Eye (tissue), 1 donor: Measurements from ENCODE around the gene FOXP1.
A peak's percentile ranks its signal among the peaks of the same experiment; 100 is the strongest.

Source experiments
- DNase-seq: peaks from one replicate; pipeline ENCODE4 v3.0.0-alpha.2; 2015

Gene FOXP1

DNA sequence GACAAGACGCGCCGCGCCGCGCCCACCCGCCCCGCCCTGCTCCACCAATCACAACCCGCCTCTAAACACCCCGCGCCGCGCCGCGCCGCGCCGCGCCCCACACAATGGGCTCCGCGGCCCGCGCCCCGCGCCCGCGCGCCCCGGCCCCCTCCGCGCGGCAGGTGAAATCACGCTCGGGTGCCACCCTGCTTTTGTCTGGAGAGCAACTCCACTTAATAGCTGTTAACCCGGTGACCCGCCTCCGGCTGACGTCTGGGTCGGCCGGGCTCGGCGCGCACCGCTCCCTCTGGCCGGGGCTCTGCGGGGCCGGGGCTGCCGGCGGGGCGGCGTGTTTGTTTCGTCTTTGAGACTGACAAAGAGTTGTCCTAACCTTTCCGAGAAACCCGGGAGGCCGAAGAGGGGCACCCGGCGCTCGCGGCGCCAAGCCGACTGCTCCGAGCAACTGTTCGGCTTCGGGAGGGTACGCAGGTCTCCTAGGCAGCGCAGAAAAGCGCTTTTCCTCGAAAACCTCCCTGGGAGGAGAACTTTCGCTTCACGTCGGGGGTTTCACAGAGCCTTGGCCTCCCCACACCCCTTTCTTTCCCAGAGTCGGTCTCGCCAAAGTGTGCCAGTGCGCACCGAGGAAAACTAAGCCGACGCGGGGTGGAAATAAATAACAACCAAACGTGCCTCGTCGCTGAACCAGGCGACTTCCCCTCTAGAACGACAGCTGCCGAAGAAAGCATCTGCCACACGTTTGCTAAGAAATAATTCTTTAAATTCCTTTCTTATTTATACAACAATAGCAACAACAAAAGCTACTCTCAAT is 518.4 kb downstream of the FOXP1 start:
- peak; percentile 88 for DNase-seq

DNA sequence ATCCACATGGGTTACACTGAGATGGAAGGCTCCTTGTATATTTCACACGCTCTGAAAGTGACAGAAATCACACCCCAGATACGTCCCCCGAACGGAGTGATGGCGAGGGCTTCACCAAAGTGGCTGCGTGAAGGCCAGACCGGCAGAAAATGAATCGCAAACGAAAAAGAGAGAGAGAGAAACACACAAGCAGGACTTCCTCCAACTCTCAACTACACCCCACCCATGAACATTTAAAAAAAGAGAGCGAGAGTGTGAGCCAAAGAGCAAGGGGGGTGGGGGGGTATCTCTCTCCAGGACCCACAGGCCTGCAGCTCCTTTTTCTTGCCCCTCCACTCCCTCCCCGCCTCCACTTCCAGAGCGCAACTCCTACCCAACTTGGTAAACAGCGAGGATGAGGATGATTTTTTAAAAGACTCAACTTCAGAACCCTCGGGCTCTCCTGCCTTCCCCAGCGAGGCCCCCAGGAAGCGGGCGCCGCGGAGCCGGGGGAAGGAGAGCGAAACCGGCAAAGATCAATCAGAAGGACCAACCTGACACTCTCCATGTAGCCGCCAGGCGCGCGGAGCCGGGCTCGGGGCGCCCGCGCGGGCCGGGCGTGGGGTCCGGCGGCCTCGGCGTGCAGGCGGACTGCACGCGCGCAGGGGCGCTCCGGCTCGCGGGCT is 519.1 kb downstream of the FOXP1 start:
- DNase-seq, result peak; percentile 90

DNA sequence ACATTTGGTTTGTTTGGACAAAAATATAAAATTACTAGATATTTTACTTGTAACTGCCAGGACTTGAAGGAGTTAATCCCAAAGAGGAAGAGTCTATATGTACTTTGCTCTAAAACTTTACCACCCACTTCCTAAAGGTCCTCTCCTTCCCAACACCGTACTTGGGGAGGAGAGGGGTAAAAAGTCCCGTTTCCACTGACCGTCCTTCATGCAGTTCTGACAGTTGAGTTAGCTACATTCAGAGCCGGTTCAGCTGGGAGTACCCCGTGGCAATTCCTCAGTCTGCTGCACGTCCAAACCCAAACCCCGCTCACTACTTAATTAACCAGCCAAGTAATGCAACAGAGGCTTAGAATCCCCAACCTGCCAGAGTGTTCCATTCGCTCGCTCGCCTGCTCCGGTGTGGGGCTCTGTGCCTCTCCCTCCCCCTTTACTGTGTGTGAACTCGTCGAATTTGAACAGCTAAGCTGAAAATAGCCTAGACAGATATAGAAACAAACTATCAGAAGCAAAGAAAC is 519.7 kb downstream of the FOXP1 start:
- DNase-seq, result no peak

DNA sequence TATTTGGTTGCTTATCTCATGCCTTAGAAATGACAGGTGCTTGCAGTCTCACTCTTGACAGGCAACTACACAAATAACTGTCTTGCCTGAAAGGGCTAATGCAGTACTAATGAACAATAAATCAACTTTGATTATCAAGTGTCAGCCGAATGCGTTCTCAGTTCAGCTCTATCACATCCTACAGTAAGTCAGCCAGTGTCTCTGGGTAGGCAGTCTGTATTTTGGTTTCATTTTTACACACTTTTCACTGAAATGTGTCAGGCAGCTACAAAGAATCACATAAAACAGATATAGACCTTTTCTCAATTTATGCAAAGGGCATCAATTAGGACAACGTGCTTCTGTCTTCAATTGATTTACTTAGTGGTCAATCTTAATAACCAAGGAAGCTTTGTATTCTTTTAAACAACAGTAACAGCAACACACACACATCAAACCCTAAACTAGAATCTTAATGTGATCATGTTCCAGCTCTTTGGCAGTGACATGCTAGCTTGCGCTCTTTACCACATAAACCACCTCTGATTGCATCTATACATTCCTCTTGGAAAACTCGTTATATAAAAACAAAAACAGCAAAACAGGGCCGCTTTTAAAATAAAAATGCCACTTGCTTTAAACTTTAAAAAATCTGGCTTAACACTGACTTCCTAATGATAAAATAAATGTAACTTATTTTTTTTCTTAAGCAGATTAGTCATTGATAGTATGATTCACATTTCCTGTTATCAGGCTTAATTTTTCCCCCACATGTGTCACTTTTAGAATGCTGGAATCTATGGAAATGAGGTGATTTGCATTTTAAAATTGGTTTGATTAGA is 520.4 kb downstream of the FOXP1 start:
- peak; percentile 77 for DNase-seq

DNA sequence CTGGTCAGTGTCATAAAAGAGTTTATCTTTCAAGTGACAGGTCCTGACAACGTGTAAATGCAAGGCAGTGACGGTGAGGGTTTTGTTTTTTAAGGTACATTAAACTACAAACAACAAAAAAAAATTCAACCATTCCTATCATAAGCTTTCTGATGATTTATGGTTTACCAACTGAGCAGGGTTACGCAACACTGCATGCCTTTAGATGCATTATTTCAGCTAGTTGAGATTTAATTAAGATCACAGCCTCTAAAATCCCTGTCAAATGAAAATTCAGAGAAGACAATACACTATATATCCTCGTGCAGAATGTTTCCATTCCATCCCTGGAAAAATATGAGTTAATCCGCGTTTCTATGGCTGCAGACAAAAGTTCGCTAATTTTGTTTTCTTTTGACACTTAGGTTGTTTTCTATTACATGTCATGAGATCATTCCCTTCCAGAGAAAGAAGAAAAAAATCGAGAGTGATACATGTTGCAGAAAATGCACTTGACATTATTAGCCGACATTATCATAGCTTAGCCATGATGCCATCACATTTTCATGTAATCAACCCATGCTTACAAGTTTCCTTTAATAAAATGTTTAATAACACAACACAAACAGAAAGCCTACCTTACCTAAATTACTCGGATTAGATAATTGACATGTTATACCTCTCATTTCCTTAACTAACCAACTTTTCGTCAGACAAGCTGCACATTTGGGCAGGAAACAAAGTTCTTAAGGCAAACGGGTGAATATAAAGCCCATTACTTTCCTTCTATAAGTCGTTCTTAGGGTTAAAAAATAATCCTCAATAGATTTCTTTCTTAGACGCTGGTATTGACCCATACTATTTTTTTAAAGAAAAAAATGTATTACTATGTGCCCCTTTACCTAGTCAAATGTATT is 521.2 kb downstream of the FOXP1 start:
- DNase-seq, result peak; percentile 58

DNA sequence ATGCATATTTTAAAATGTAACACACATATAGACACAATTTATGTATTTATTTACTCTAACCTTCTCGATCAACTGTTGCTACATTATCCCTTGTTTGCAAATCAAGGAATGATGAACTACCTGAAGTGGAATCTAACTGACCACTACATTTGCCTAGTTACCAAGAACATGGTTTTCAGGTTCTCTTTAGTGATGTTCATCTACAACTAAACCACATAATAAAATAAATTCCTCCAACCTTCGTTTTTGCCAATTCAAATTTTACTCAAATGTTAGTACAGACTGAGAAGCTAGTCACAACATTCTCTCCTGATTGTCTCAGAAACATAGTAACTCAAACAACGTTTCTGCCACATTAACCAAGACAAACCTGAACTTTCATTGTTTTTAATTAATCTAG is 521.9 kb downstream of the FOXP1 start:
- DNase-seq, result peak; percentile 38

DNA sequence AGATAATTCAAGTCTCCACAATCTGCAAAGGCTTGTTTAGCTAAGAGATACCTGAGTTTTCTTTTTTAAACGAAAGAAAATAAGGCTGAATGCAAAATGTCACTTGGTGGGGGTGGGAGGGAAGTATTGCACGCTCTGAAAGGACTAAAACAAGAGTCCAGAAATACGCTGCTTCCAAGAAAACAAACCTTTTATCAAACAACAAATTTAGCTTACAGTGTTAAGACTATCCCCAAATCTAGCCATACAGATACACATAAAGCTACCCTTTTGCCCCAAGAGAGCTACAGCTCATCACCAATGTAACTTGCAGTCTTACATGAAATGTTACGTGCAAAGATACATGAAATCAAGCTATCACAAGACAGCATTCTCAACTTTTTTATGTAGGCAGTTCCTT is 522.5 kb downstream of the FOXP1 start:
- DNase-seq, result no peak

DNA sequence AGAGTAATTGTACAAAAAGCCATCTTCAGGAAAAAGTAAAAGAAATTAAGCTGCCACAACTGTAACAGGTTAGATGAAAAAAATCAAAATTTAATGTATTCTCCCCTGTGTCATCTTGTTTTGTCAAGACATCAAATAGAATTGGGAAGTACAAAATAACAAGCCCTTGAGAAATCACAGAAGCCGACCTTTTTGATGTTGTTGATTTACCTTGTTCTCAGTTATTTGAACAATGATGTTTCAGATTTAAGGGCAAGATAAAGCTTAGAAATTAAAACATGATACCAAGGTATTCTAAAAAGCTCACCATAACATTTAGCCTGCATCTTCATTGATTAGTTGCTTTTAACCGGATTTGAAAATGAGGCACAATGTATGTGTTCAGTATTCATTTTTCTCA is 523.0 kb downstream of the FOXP1 start:
- DNase-seq, result peak; percentile 16

DNA sequence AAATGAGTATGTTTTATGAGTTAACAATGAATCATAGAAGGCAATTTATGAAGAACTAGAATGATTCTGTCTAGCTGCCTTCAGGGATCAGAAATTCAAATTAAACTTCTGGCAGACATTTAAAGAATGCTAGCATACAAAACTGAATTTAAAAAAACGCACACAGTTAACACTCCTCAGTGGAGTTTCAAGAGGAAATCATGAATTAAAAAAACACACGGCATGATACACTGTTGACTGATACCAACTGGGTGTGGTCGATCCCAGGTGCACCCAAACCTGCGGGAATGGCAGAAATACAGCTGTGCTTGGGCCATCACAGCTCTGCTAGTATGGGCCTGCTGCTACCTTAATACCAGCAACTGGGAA is 526.0 kb downstream of the FOXP1 start:
- no peak for DNase-seq

DNA sequence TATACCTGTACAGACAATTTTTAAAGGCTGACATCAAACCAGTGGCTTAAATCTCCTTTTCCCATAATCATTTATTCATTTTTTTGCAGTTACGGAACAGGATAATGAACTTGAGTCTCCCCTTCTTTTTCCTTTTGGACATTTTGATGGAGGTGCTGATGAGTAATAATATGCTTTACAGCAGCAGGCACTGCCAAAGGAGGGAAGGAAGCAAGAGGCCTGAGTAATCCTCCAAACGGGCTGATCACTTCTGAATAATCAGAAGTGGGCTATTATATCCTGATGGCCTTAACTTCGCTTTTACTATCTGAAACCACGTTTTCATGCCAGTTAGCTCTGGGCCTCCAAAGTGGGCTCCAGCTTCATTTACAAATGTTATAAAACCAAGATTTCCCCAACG is 527.2 kb downstream of the FOXP1 start:
- no peak for DNase-seq

DNA sequence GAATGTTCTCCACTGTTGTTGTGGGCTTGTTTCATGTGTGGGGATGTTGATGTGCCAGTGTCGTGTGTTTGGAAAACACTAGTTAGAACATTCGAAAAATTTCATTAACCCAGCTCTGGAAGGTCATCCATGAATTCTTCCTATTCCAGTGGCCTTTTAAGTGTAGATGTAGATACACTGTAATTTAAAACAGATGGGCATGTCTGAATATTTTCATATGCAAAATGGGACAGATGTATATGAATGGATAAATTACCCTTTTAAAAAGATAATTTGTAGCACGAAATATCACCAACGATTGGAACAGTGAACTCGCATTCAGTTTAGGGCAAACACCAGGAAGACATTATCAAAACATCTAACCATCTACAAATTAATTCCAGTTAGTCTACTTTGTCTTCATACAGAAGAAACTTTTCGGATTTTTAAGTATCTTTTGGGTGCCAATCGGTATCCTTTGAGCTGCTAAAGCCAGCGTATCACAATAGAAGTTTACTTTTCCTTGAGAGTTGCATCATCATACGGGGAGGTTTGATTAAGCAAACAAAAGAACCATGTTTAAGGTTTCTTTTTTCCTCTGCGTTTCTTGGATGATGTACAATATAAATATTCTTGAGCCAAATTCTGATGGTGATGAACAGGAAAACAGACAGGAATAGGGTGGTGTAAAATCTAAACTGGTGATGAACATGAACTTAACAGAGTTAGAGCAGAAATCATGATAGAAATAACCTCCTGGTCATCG is 528.1 kb downstream of the FOXP1 start:
- DNase-seq, result peak; percentile 60

DNA sequence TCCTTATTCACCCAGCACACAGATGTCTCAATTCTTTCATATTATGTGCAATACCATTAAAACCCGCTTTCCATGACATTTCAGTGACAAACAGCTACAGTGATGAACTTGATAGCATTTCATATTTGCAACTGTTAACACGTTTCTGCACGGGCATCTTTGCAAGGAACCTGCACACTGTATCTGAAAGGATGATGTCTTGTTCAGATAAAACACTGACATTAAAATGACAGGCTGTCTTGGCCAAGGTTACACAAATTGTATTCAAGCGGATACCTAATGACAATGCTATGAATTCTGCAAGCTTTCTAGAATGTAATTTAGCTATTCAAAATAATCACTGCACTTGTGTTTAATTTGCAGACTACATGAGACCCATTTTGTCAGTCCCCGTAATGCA is 529.2 kb downstream of the FOXP1 start:
- DNase-seq, result no peak

DNA sequence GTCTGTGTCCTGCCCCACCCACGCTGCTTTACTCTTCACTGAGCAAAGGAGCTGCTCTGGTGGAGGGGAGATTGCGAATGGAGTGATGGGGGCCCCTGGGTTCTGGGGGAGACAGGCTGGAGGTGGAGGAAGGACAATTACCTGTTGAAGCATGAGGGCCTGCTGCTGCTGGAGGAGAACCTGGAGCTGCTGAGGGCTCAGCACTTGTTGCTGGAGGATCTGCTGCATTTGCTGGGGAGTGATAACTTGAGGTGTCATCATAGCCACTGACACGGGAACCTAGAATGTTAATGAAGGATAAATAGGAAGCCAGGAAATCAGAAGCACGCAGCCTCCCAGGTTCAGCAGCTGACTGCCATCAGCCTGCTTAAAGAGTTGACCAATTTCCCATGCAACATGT is 530.0 kb downstream of the FOXP1 start:
- no peak for DNase-seq

DNA sequence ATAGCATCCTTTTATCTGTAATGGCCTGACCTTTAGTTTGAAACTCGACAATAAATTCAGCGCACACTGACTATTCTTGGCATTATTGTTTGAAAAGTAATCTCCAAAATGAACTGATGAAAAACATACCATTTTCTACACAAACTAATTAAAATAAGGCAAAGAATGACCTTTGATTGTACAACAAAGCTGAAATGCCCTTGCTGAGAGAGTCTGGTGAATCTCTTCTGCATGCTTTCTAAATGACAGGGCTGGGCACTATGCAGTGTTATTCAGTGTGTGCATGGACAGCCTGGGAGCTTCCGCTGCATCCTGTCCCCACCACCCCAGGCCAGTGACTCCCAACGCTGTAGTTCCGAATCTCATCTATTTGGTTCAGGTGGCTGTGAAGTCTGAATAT is 530.8 kb downstream of the FOXP1 start:
- DNase-seq, result no peak

DNA sequence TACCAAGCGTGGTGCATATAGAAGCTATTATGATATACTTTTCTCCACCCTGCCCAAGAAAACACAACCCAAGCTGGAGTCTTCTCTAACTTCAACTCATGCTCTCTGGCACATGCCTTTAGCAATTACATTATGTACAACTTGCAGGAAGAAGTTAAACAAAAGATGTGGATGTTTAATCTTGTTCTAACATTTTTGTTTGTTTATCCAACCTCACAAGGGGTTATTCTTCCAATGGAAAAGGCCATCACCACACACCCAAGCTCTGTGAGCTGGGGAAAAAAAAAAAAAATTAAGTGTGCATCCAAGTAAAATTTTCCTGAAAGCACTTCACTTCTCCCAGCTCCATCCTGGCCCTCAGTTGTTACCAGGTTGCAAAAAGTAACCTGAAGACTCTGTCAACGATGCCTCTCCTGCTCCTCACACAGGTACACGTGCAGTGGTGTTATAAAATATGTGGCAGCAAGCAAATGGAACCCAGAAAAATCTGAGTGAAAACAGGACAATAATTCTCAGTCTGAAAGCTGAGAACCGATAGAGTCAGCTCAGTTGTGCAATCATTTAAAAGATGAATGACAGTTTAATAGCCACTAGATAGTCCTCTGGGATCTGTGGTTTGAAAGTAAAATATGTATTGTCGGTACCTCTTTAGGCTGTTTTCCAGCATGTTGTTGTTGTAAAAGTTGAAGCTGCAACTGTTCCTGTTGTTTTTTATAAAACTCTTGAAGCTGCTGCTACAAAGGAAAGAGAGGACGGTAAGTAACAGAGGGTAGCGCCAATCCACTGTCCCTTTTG is 531.4 kb downstream of the FOXP1 start:
- DNase-seq, result peak; percentile 35

DNA sequence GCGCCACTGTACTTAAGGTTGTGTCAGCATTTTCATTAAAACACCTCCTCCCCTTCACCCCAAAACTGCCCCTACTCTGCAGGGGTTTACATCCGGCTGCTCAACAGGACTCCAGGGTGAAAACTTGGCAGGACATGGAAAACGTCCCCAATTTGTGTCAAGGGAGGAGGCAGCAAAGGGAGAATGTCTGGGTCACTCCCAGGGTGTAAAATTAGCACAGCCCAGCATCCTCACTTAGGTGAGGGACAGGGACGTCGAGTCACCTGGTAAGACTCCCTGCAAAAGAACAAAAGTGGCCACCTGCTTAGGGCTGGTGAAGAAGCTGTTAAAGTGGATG is 532.3 kb downstream of the FOXP1 start:
- no peak for DNase-seq

DNA sequence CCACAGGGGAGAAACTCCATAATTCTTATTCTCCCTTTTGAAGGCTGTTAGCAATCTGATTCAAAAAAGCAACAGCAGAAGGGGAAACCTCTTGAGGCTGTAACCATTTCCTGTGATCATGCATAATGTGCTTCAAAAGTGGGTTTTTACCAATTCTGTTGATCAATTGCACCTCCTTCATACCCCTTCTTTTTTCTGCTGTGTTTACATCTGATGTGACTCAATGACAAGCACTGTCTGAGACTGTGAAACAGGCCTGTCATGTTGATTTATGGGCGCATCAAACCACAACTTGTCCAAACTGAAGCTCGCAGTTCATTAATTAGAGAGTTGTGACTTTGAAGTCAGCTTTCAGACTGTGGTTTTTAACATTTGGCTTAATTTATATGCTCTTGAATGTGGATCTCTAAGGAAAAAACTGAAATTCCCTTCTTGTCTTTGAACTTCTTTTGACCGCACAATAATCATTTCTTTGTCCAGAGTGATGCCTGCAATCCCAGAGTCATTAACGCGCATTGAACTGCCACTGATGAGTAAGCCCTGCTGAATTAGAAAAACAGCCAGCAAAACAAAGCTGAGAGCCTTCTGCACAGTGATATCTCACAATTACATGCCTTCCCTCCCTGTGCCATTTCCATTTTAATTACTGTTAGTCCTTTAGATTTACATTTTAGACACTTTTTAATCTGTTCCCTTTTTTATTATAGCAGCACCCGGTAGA is 532.8 kb downstream of the FOXP1 start:
- peak; percentile 82 for DNase-seq

DNA sequence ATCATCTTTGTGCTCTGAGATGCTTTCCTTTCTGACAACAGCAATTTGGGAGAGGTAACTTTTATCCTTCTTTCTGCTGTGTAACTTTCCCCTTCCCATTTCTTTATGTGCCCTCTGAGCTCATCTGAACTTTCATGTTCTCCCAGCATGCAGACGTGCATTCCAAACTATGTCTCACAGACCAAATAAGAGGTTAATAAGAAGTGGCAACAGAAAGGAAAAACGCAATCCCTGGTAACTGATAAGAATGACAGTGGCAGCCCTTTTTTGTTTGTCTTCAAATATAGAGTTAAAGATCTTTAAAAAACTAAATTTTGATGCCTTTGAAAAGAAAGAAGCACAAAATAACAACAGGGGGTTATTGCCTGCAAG is 533.4 kb downstream of the FOXP1 start:
- DNase-seq, result peak; percentile 48

DNA sequence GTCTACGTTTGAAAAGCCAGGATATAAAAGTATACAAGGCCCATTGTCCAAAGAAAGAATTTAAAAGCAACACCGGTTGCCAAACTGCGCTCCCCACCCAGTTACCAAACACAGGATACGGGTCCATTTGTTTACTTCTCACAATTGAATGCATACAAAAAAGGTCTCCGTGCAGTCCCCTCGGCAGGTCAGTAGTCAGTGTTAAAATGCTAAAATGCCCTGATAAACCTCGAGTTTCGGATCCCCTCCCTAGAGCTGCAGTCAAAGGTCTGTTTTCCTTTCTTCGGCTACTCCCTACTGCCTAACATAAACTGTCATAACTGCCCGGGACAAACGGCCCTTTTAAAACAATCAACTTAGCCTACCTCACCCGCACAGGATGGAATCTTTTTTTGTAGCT is 534.6 kb downstream of the FOXP1 start:
- no peak for DNase-seq
